ENCODE measurements around the gene SLC43A2. TPM values are rescaled to one million over a fixed set of nuclear protein-coding genes. Genes with fewer than 3 reads are reported as not detected.

The SLC43A2 gene
- total RNA-seq, 1 experiment from 2014 or later: 0.06 TPM

DNA sequence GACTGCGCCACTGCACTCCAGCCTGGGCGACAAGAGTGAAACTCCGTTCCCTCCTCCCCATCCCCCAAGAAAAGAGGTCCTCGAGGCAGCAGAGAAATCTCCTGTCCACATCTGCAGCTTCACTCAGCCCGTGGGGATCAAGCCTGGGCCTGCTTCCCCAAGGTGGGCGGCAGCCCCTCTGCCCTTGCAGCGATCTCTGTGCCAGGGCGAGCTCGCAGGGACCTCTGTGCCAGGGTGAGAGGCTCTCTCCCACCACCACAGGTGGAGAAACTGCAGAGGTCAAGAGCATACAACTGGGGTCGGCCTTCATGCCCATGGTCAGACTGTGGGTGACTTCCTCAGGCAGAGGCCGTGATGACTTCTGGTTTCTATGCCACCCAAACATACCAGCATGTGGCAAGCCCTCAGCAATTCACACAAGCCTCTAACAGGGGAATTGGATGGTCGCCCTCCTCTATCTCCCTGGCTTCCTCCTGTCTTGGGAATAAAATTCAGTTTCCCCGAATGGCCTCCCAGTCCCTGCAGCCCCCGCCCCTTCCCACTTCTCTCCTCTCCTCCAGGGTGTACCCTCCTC, 5.5 kb downstream of the SLC43A2 start:
- Histone ChIP-seq H3K9me3 (ENCODE audit: low read depth, low read length, poor library complexity, severe bottlenecking) (no peaks in the 10 kb centered on the region), H3K27ac (ENCODE audit: low read depth, low read length, poor library complexity, severe bottlenecking) (no peak overlapping the region), H3K36me3 (ENCODE audit: insufficient read depth, low read length, poor library complexity, severe bottlenecking) (no peaks in the 10 kb centered on the region), H3K4me1 (ENCODE audit: insufficient read depth, low read length, poor library complexity, severe bottlenecking) (peaks cover 3% of the 10 kb centered on the region), H3K4me3 (ENCODE audit: low read depth, low read length, poor library complexity, severe bottlenecking) (no peak overlapping the region), H3K27me3 (replicated peaks; ENCODE audit: insufficient read depth, low read depth, low read length, poor library complexity) (peaks cover 24% of the 10 kb centered on the region)
- no peak for DNase-seq (ENCODE audit: low spot score)
- BruUV-seq (replicated peaks): no TSS peak
- intact Hi-C loops (cut with micrococcal nuclease; ENCODE audit: unreplicated experiment): no loop called here
- ChIA-PET POLR2A (ENCODE audit: low non-redundant PET) (no interaction called here), CTCF (no interaction called here)
- TF ChIP-seq EZH2 (IDR thresholded peaks at IDR 0.05; ENCODE audit: borderline replicate concordance, low read depth, low read length, poor library complexity, severe bottlenecking): no peak
- TF ChIP-seq, protein P1, sequence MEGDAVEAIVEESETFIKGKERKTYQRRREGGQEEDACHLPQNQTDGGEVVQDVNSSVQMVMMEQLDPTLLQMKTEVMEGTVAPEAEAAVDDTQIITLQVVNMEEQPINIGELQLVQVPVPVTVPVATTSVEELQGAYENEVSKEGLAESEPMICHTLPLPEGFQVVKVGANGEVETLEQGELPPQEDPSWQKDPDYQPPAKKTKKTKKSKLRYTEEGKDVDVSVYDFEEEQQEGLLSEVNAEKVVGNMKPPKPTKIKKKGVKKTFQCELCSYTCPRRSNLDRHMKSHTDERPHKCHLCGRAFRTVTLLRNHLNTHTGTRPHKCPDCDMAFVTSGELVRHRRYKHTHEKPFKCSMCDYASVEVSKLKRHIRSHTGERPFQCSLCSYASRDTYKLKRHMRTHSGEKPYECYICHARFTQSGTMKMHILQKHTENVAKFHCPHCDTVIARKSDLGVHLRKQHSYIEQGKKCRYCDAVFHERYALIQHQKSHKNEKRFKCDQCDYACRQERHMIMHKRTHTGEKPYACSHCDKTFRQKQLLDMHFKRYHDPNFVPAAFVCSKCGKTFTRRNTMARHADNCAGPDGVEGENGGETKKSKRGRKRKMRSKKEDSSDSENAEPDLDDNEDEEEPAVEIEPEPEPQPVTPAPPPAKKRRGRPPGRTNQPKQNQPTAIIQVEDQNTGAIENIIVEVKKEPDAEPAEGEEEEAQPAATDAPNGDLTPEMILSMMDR (conservative IDR thresholded peaks at IDR 0.05; ENCODE audit: low read depth, low read length): no peak

DNA sequence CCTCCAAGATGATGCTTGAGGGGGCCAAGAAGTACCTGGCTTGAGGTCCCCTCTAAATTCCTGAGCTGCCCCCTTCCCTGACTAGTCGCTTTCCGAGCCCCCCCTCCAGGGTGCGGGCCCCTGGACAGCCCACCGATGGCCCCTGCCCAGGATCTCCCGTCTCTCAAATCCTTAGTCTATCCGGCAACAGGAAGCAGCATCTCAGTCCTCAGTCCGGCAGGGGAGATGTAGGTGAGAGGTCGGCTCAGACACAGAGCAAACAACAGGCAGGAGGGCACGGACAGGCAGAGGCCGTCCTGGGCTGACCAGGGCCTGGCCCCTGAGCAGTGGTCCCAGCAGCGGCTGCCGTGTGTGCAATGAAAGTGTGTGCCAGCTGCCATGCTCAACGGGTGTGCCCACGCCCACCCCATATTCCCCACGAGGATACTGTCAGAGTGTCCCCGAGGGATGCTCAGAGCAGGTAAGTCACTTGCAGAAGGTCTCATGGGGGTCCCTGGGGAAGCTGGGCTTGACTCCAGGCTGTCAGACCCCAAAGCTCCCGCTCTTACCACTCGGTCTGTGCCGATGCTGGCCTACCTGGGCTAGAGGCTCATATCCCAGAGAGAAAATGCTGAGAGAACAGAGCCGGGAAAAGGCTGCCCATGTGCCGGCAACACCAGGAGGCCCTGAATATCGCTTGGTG, 7.2 kb downstream of the SLC43A2 start:
- no peaks in the 10 kb centered on the region for H3K9me3 ChIP-seq (ENCODE audit: low read depth, low read length, poor library complexity, severe bottlenecking)
- H3K27me3 ChIP-seq (replicated peaks; ENCODE audit: insufficient read depth, low read depth, low read length, poor library complexity): peaks cover 7% of the 10 kb centered on the region
- TF ChIP-seq, protein P1 (conservative IDR thresholded peaks at IDR 0.05; ENCODE audit: low read depth, low read length): no peak
- no peak for TF ChIP-seq EZH2 (IDR thresholded peaks at IDR 0.05; ENCODE audit: borderline replicate concordance, low read depth, low read length, poor library complexity, severe bottlenecking)
- H3K36me3 ChIP-seq (ENCODE audit: insufficient read depth, low read length, poor library complexity, severe bottlenecking): no peaks in the 10 kb centered on the region
- no TSS peak for BruUV-seq (replicated peaks)
- H3K27ac ChIP-seq (ENCODE audit: low read depth, low read length, poor library complexity, severe bottlenecking): no peak overlapping the region
- DNase-seq (ENCODE audit: low spot score): no peak
- peaks cover 6% of the 10 kb centered on the region for H3K4me1 ChIP-seq (ENCODE audit: insufficient read depth, low read length, poor library complexity, severe bottlenecking)
- no peak overlapping the region for H3K4me3 ChIP-seq (ENCODE audit: low read depth, low read length, poor library complexity, severe bottlenecking)
- ChIA-PET CTCF (interaction anchor here (0.8 kb wide), 1 partner anchor 27 kb away, joined by 6 read pairs; no protein-coding TSS in a partner anchor), POLR2A (ENCODE audit: low non-redundant PET) (no interaction called here)
- intact Hi-C loops (cut with micrococcal nuclease; ENCODE audit: unreplicated experiment): no loop called here

DNA sequence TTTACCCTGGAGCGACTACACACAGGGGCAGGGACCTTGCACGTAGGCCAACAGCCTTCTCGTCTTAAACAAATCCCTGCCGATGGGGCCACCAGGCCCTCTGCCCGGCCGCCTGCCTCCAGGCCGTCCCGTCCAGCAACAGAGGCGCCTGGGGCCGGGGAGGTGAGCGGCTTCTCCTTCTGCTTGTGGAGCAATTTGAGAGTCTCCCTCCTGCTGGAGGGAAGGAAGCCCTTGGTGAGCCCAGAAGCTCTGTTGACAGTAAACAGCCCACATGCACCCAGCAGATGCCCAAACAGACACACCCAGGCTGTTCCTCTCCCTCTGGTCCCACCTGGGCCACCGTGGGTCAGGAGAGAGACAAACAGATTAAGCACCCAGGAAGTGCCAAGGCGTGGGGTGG, 8.1 kb downstream of the SLC43A2 start:
- intact Hi-C loops (cut with micrococcal nuclease; ENCODE audit: unreplicated experiment): no loop called here
- H3K27me3 ChIP-seq (replicated peaks; ENCODE audit: insufficient read depth, low read depth, low read length, poor library complexity): peaks cover 2% of the 10 kb centered on the region
- no peaks in the 10 kb centered on the region for H3K9me3 ChIP-seq (ENCODE audit: low read depth, low read length, poor library complexity, severe bottlenecking)
- ChIA-PET CTCF (no interaction called here), POLR2A (ENCODE audit: low non-redundant PET) (no interaction called here)
- no peak overlapping the region for H3K4me3 ChIP-seq (ENCODE audit: low read depth, low read length, poor library complexity, severe bottlenecking)
- H3K4me1 ChIP-seq (ENCODE audit: insufficient read depth, low read length, poor library complexity, severe bottlenecking): peaks cover 6% of the 10 kb centered on the region
- H3K27ac ChIP-seq (ENCODE audit: low read depth, low read length, poor library complexity, severe bottlenecking): no peak overlapping the region
- TF ChIP-seq, protein P1 (conservative IDR thresholded peaks at IDR 0.05; ENCODE audit: low read depth, low read length): no peak
- TF ChIP-seq EZH2 (IDR thresholded peaks at IDR 0.05; ENCODE audit: borderline replicate concordance, low read depth, low read length, poor library complexity, severe bottlenecking): no peak
- no peaks in the 10 kb centered on the region for H3K36me3 ChIP-seq (ENCODE audit: insufficient read depth, low read length, poor library complexity, severe bottlenecking)
- BruUV-seq (replicated peaks): no TSS peak
- DNase-seq (ENCODE audit: low spot score): no peak

Measured in A673 (cell line).